Neural progenitor cell (in vitro differentiated cells): Measurements from ENCODE around the gene RPL39.

ENCODE experiments used
- CTCF ChIP-seq: fragments of 200-600 bp; sonication (generic); IDR thresholded peaks from 2 replicates; pipeline ENCODE4 v1.5.1; 2017; ENCODE audit warnings: antibody characterized with exemption, mild to moderate bottlenecking
- EZH2 ChIP-seq: fragments of 200-600 bp; sonication (generic); IDR thresholded peaks from 2 replicates; pipeline ENCODE4 v1.6.1; 2017; ENCODE audit warnings: antibody characterized with exemption, mild to moderate bottlenecking, moderate library complexity

GRCh38 chrX:119778829-119779228 is 12.6 kb downstream of the RPL39 start:
- TF ChIP-seq CTCF (no peak), EZH2 (no peak)
